SK-N-SH treated with all-trans-retinoic acid at 6 μM for 48 hours (cell line): Measurements from ENCODE around the gene MTMR10.

Experiments used
- ATAC-seq: fragments of 200-7000 bp; cut with Tn5 transposase; 3 replicates; pipeline ENCODE4 v1.9.1; 2020; ENCODE audit warnings: mild to moderate bottlenecking, moderate library complexity
- ARNTL ChIP-seq: fragments of 450-650 bp; formaldehyde crosslinking; IDR thresholded peaks from 2 replicates; pipeline ENCODE4 v1.5.0; 2020; ENCODE audit warnings: low read depth, mild to moderate bottlenecking, moderate library complexity, borderline replicate concordance
- BACH2 ChIP-seq: fragments of 250-450 bp; sonication (Bioruptor Pico); IDR thresholded peaks from 2 replicates; pipeline ENCODE4 v1.9.0; 2021; ENCODE audit warnings: mild to moderate bottlenecking, borderline replicate concordance
- CREB5 ChIP-seq: fragments of 250-450 bp; sonication (Bioruptor Pico); IDR thresholded peaks from 2 replicates; pipeline ENCODE4 v1.5.1; 2020; ENCODE audit warnings: low read depth, mild to moderate bottlenecking, moderate library complexity
- CSDC2 ChIP-seq: fragments of 250-450 bp; sonication (Bioruptor Pico); IDR thresholded peaks from 2 replicates; pipeline ENCODE4 v1.5.0; 2020; ENCODE audit warnings: mild to moderate bottlenecking, moderate library complexity
- GLIS3 ChIP-seq: fragments of 250-450 bp; sonication (Bioruptor Pico); IDR thresholded peaks from 2 replicates; pipeline ENCODE4 v1.5.0; 2020; ENCODE audit warnings: mild to moderate bottlenecking, moderate library complexity
- ISL1 ChIP-seq: fragments of 250-450 bp; sonication (Bioruptor Pico); IDR thresholded peaks from 2 replicates; pipeline ENCODE4 v2.1.2; 2022; ENCODE audit warnings: mild to moderate bottlenecking, moderate library complexity
- PATZ1 ChIP-seq: fragments of 250-450 bp; sonication (Bioruptor Pico); IDR thresholded peaks from 2 replicates; pipeline ENCODE4 v1.8.0; 2020; ENCODE audit warnings: mild to moderate bottlenecking, moderate library complexity, borderline replicate concordance
- POU6F1 ChIP-seq: fragments of 250-450 bp; sonication (Bioruptor Pico); IDR thresholded peaks from 2 replicates; pipeline ENCODE4 v1.8.0; 2021; ENCODE audit warnings: low read depth, mild to moderate bottlenecking, moderate library complexity, borderline replicate concordance
- RARB ChIP-seq: fragments of 250-450 bp; sonication (Bioruptor Pico); IDR thresholded peaks from 2 replicates; pipeline ENCODE4 v1.8.0; 2021; ENCODE audit warnings: mild to moderate bottlenecking, moderate library complexity
- TCF4 ChIP-seq: fragments of 250-450 bp; sonication (Bioruptor Pico); IDR thresholded peaks from 2 replicates; pipeline ENCODE4 v1.8.0; 2021; ENCODE audit warnings: mild to moderate bottlenecking, moderate library complexity, borderline replicate concordance
- TOX ChIP-seq: fragments of 250-450 bp; sonication (Bioruptor Pico); IDR thresholded peaks from 2 replicates; pipeline ENCODE4 v1.8.0; 2021; ENCODE audit warnings: mild to moderate bottlenecking, moderate library complexity, borderline replicate concordance
- TSHZ2 ChIP-seq: fragments of 250-450 bp; sonication (Bioruptor Pico); IDR thresholded peaks from 2 replicates; pipeline ENCODE4 v1.5.0; 2020; ENCODE audit warnings: mild to moderate bottlenecking, moderate library complexity
- ZC3H10 ChIP-seq: fragments of 250-450 bp; sonication (Bioruptor Pico); IDR thresholded peaks from 2 replicates; pipeline ENCODE4 v1.5.1; 2021; ENCODE audit warnings: mild to moderate bottlenecking, moderate library complexity
- ZFP3 ChIP-seq: fragments of 250-450 bp; sonication (Bioruptor Pico); IDR thresholded peaks from 2 replicates; pipeline ENCODE4 v1.5.0; 2020; ENCODE audit warnings: mild to moderate bottlenecking, moderate library complexity
- ZFP30 ChIP-seq: fragments of 450-650 bp; formaldehyde crosslinking; IDR thresholded peaks from 2 replicates; pipeline ENCODE4 v1.5.0; 2022; ENCODE audit warnings: mild to moderate bottlenecking, moderate library complexity
- ZNF565 ChIP-seq: fragments of 450-650 bp; formaldehyde crosslinking; conservative IDR thresholded peaks from 2 replicates; pipeline ENCODE4 v1.5.0; 2020; ENCODE audit warnings: low read depth, mild to moderate bottlenecking, moderate library complexity
- ZNF70 ChIP-seq: fragments of 450-650 bp; formaldehyde crosslinking; IDR thresholded peaks from 2 replicates; pipeline ENCODE4 v1.5.0; 2020; ENCODE audit warnings: mild to moderate bottlenecking, moderate library complexity

The MTMR10 gene

GRCh38 chr15:30926161-30926560, 65.3 kb downstream of the MTMR10 start:
- ATAC-seq: no peak
- no peak for TF ChIP-seq ARNTL (CRISPR knock-in tag)

GRCh38 chr15:30925686-30926085, 65.7 kb downstream of the MTMR10 start:
- TF ChIP-seq ZNF70 (CRISPR knock-in tag) (no peak), ZFP3 (CRISPR knock-in tag) (no peak), PATZ1 (CRISPR knock-in tag) (no peak), RARB (CRISPR knock-in tag) (no peak), CREB5 (CRISPR knock-in tag) (no peak), BACH2 (CRISPR knock-in tag) (no peak), TCF4 (no peak), ZC3H10 (CRISPR knock-in tag) (no peak), ZFP30 (no peak), ISL1 (CRISPR knock-in tag) (no peak), ARNTL (CRISPR knock-in tag) (no peak)
- ATAC-seq: no peak

- no peak for TF ChIP-seq ARNTL (CRISPR knock-in tag)
- no peak for TF ChIP-seq ZNF565 (CRISPR knock-in tag)
- no peak for TF ChIP-seq ZFP30
- no peak for TF ChIP-seq TSHZ2 (CRISPR knock-in tag)
- no peak for TF ChIP-seq POU6F1
- TF ChIP-seq ZFP3 (CRISPR knock-in tag): no peak
- TF ChIP-seq CREB5 (CRISPR knock-in tag): no peak
- no peak for TF ChIP-seq ZNF70 (CRISPR knock-in tag)
- TF ChIP-seq GLIS3: no peak
- TF ChIP-seq PATZ1 (CRISPR knock-in tag): no peak
- ATAC-seq: no peak
Measured at GRCh38 chr15:30924353-30924752, 67.1 kb downstream of the MTMR10 start.

GRCh38 chr15:30923429-30923828, 68.0 kb downstream of the MTMR10 start:
- TF ChIP-seq ZNF565 (CRISPR knock-in tag) (no peak), CSDC2 (CRISPR knock-in tag) (no peak), ISL1 (CRISPR knock-in tag) (no peak), ZC3H10 (CRISPR knock-in tag) (no peak), TOX (no peak), ZNF70 (CRISPR knock-in tag) (no peak), ZFP30 (no peak)
- no peak for ATAC-seq
